HG03064 (cell line): ENCODE results near the gene SNX2.
"Not testable (repeated sequence)": the region's sequence is repeated elsewhere in the genome, so short reads cannot be mapped to it uniquely, and the experiment has no call there.

ENCODE experiments used
- ATAC-seq: cut with Tn5 transposase; IDR thresholded peaks from one replicate; pipeline ENCODE4 v1.9.1; 2021; ENCODE audit warnings: low read depth; ENCODE audit not compliant: unreplicated experiment

SNX2 gene

DNA sequence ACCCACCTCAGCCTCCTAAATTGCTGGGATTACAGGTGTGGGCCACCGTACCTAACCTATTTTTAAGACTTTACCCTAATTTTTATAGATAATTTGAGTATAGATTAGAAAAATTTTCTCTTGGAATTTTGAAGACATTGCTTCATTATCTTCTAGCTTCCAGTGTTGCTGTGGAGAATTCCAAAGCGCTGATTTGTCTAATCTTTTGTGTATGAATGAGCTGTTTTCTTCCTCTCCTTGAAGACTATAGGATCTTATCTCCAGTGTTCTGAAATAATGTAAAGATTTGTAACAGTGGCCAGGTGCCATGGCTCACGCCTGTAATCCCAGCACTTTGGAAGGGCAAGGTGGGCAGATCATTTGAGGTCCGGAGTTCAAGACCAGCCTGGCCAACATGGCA lies 64.9 kb downstream of the SNX2 start:
- ATAC-seq, result no peak

GRCh38 chr5:122842016-122842580 lies 67.2 kb downstream of the SNX2 start:
- ATAC-seq, result no peak

- peak; percentile 2 for ATAC-seq
Observed at GRCh38 chr5:122844136-122844909, 69.4 kb downstream of the SNX2 start.

- ATAC-seq, result peak; percentile 64
Observed at GRCh38 chr5:122844910-122845228, 70.0 kb downstream of the SNX2 start.

- peak; percentile 82 for ATAC-seq
Observed at GRCh38 chr5:122845229-122846050, 70.6 kb downstream of the SNX2 start, which contains the start of gene SNX24. Gene SNX24 (plus strand): TSS chr5:122845613. CDS start chr5:122845634, 21 bp downstream.

- ATAC-seq, result no peak
Observed at GRCh38 chr5:122846051-122846550, 71.2 kb downstream of the SNX2 start.

- ATAC-seq, result no peak
Observed at GRCh38 chr5:122847687-122848081, 72.8 kb downstream of the SNX2 start.

- no peak for ATAC-seq
Observed at GRCh38 chr5:122849771-122850170, 74.9 kb downstream of the SNX2 start.

DNA sequence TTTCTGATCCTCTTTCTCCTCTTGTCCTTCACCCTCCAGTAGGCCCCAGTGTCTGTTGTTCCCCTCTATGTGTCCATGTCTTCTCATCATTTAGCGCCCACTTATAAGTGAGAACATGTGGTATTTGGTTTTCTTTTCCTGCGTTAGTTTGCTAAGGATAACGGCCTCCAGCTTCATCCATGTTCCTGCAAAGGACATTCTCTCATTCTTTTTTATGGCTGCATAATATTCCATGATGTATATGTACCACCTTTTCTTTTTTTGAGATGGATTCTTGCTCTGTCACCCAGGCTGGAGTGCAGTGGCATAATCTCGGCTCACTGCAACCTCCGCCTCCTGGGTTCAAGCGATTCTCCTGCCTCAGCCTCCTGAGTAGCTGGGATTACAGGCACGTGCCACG lies 82.7 kb downstream of the SNX2 start:
- not testable (repeated sequence) for ATAC-seq

DNA sequence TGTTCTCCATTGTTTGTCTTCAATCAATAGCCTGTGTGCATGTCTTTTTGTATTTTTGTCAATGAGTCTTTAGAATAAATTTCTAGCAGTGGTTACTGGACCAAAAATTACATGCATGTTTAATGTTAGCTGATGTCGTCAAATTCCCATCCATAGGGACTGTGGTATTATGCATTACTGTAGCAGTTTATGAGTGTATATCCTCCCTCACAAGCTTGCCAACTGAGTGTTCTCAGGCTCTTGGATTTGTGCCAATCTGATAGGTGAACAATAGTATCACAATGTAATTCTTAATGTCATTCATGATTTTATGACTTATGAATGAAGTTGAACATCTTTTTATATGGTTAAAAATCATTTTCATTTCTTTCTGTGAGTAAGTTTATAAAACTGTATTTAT lies 83.6 kb downstream of the SNX2 start:
- ATAC-seq, result no peak

DNA sequence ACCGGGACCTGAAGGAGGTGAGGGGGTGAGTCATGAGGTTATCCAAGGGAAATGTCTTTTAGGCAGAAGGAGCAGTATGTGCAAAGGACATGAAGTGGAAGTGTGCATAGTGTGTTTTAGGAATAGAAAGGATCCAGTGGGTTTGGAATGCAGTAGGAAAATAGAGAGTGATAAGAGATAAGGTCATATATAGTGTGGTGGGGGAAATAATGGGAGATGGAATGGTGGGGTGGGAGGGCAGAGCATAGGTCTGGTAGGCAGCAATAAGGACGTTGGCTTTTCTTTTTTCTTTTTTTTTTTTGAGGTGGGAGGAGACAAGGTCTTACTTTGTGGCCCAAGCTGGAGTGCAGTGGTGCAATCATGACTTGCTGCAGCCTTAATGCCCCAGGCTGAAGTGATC lies 88.4 kb downstream of the SNX2 start:
- no peak for ATAC-seq

DNA sequence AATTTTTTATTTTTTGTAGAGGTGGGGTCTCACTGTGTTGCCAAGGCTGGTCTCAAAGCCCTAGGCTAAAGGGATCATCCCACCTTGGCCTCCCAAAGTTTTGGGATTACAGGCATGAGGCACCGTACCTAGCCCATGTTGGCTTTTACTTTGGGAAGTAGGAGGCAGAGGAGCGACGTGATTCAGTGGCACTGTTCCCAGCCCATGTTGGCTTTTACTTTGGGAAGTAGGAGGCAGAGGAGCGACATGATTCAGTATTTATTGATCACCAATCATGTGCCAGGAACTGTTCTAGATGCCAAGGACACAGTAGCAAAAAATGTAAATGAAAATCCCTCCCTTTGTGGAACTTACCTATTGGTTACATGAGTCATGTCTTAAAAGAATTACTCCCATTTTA lies 88.8 kb downstream of the SNX2 start:
- no peak for ATAC-seq

GRCh38 chr5:122864400-122864799 lies 89.5 kb downstream of the SNX2 start:
- ATAC-seq, result no peak

GRCh38 chr5:122864842-122865241 lies 90.0 kb downstream of the SNX2 start:
- no peak for ATAC-seq

GRCh38 chr5:122870219-122870856 lies 95.5 kb downstream of the SNX2 start:
- no peak for ATAC-seq

- ATAC-seq, result no peak
Observed at GRCh38 chr5:122871661-122872060, 96.8 kb downstream of the SNX2 start.

DNA sequence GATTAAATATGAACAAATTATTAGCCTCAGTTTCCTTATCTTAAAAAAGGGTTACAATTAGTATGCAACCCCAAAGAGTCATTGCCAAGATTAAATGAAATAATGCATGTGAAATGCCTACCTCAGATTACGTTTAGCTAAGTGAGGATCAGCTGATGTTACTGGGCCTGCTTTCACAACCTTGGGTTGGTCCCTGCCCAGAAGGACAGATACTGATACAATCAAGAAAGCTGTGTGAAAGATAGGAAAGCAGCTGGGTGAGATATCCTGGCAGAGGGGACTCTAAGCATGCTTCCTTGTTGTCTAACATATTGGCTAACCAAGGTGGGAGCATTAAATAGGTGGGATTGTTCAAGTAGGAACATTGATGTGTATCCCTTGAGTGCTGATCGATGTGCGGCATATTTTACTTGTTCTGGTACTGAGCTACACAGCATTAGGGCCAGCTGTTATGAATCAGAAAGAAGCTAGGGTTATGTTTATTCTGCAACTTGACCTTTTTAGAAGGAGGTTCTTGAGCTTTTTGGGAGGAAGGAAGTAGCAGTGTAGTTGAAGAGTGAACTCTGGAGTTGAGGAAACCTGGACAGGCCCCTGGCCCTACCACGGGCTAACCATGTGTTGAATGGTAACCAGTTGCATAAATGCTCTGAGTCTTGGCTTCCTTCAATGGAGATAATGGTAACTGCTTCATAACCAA lies 99.4 kb downstream of the SNX2 start:
- ATAC-seq, result no peak

- ATAC-seq, result no peak
Observed at GRCh38 chr5:122877518-122877917, 102.6 kb downstream of the SNX2 start.

DNA sequence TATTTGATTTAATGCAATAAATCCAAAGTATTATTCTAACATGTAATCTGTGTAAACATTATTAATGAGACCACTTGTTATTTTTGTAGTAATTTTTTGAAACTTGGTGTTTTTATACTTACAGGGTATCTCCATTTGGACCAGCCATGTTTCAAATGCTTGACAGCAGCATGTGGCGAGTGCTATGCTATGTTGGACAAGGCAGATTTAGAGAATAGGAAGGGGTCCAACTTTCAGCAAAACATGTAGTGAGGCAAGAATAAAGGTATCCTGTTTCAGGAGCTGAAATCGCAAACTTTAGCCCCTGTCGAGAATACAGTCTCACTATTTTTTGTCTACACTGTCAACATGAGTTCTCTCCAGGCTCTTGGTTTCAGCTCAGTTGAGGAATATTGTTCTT lies 104.2 kb downstream of the SNX2 start:
- ATAC-seq, result no peak
